ENCODE measurements around the gene PIGM.

The PIGM gene

GRCh38 chr1:160032165-160032820 is 503 bp upstream of the PIGM start:
- peak; percentile 18 for DNase-seq
- Histone ChIP-seq H3K4me1 (ENCODE audit: insufficient read depth, low read length) (peaks cover 32% of the 10 kb centered on the region), H3K79me2 (ENCODE audit: insufficient read depth, low read length) (peaks cover 20% of the 10 kb centered on the region; the same call in 1 of the 2 replicates), H4K20me1 (ENCODE audit: insufficient read depth, low read length) (no peaks in the 10 kb centered on the region), H3K9me3 (ENCODE audit: insufficient read depth, low read length, severe bottlenecking) (no peaks in the 10 kb centered on the region), H3K9ac (ENCODE audit: low read depth, low read length) (peak overlapping the region; percentile 68), H3K27me3 (ENCODE audit: insufficient read depth, low read length, poor library complexity) (no peaks in the 10 kb centered on the region), H3K36me3 (ENCODE audit: insufficient read depth, low read length) (no peaks in the 10 kb centered on the region), H3K4me2 (ENCODE audit: insufficient read depth, low read length) (peak overlapping the region; percentile 93), H3K4me3 (ENCODE audit: low read depth in 1 of 2, low read length in 2 of 2) (peak overlapping the region; percentile 56 to 81; a peak in 3 of 4 replicates), H3K27ac (ENCODE audit: low read length) (peak overlapping the region; percentile 69), H2AFZ (ENCODE audit: low read depth, low read length) (peak overlapping the region; percentile 87)
- TF ChIP-seq EZH2 (IDR thresholded peaks at IDR 0.05; ENCODE audit: borderline replicate concordance, low read depth, low read length, severe bottlenecking) (no peak), CTCF (IDR thresholded peaks at IDR 0.05; ENCODE audit: borderline replicate concordance, extremely low read depth, low read length, poor library complexity, severe bottlenecking) (no peak)
- no peak for ATAC-seq (ENCODE audit: insufficient read depth, low read depth)

GRCh38 chr1:160030657-160031364 is 979 bp downstream of the PIGM start:
- ATAC-seq (ENCODE audit: insufficient read depth, low read depth): peak; percentile 14; the same call in 2 of the 3 replicates
- Histone ChIP-seq H3K9me3 (ENCODE audit: insufficient read depth, low read length, severe bottlenecking) (no peaks in the 10 kb centered on the region), H3K36me3 (ENCODE audit: insufficient read depth, low read length) (no peaks in the 10 kb centered on the region), H4K20me1 (ENCODE audit: insufficient read depth, low read length) (no peaks in the 10 kb centered on the region), H2AFZ (ENCODE audit: low read depth, low read length) (peak overlapping the region; percentile 85), H3K9ac (ENCODE audit: low read depth, low read length) (peak overlapping the region; percentile 68), H3K4me3 (ENCODE audit: low read depth in 1 of 2, low read length in 2 of 2) (peak overlapping the region; percentile 56 to 81; a peak in 3 of 4 replicates), H3K4me2 (ENCODE audit: insufficient read depth, low read length) (peak overlapping the region; percentile 93), H3K79me2 (ENCODE audit: insufficient read depth, low read length) (peaks cover 20% of the 10 kb centered on the region; the same call in 1 of the 2 replicates), H3K4me1 (ENCODE audit: insufficient read depth, low read length) (peaks cover 32% of the 10 kb centered on the region), H3K27ac (ENCODE audit: low read length) (peak overlapping the region; percentile 65), H3K27me3 (ENCODE audit: insufficient read depth, low read length, poor library complexity) (no peaks in the 10 kb centered on the region)
- no peak for TF ChIP-seq EZH2 (IDR thresholded peaks at IDR 0.05; ENCODE audit: borderline replicate concordance, low read depth, low read length, severe bottlenecking)
- no peak for TF ChIP-seq CTCF (IDR thresholded peaks at IDR 0.05; ENCODE audit: borderline replicate concordance, extremely low read depth, low read length, poor library complexity, severe bottlenecking)
- peak; percentile 29 for DNase-seq

GRCh38 chr1:160028426-160028825 is 3.4 kb downstream of the PIGM start:
- Histone ChIP-seq H3K36me3 (ENCODE audit: insufficient read depth, low read length) (no peaks in the 10 kb centered on the region), H3K4me2 (ENCODE audit: insufficient read depth, low read length) (no peak overlapping the region), H2AFZ (ENCODE audit: low read depth, low read length) (no peak overlapping the region), H4K20me1 (ENCODE audit: insufficient read depth, low read length) (no peaks in the 10 kb centered on the region), H3K27ac (ENCODE audit: low read length) (no peak overlapping the region), H3K4me1 (ENCODE audit: insufficient read depth, low read length) (peaks cover 30% of the 10 kb centered on the region), H3K79me2 (ENCODE audit: insufficient read depth, low read length) (peaks cover 20% of the 10 kb centered on the region; the same call in 1 of the 2 replicates), H3K9me3 (ENCODE audit: insufficient read depth, low read length, severe bottlenecking) (no peaks in the 10 kb centered on the region), H3K9ac (ENCODE audit: low read depth, low read length) (no peak overlapping the region), H3K27me3 (ENCODE audit: insufficient read depth, low read length, poor library complexity) (no peaks in the 10 kb centered on the region), H3K4me3 (ENCODE audit: low read depth in 1 of 2, low read length in 2 of 2) (no peak overlapping the region)
- TF ChIP-seq EZH2 (IDR thresholded peaks at IDR 0.05; ENCODE audit: borderline replicate concordance, low read depth, low read length, severe bottlenecking) (no peak), CTCF (IDR thresholded peaks at IDR 0.05; ENCODE audit: borderline replicate concordance, extremely low read depth, low read length, poor library complexity, severe bottlenecking) (no peak)
- DNase-seq: no peak
- no peak for ATAC-seq (ENCODE audit: insufficient read depth, low read depth)

Data from DND-41 (cell line).